ENCODE results near the gene RIN3.

The RIN3 gene

DNA sequence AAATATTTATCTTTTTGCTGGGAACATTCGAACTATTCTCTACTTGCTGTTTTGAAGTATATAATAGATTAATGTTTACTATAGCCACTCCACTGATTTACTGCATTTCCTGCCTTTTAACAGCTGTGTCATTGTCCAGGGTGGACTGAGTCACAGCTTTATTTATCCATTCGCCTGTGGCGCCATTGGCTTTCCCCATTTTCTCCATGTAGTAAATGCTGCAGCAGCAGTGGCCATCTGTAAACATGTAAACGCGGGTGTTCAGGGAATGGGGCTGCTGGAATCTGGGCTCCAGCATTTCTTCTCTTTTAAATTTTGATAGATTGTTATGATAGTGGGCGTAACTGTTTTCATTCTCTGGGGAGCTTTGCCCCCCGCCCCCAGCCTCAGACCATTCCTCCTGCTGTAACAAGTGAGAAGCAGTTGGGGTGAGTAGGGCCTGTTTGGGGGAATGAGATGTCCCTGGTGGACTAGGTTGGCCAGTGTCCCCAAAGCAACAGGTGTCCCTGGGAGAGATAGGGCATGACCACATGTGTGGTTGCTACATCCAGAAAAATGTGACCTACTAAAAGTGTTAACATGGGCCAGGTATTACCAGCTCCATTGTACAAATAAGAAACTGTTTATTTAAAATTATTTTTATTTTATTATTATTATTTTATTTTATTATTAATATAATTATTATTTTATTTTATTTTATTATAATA, 32.9 kb downstream of the RIN3 start:
- H3K4me2 ChIP-seq (ENCODE audit: low read depth, low read length): no peak overlapping the region
- no peaks in the 10 kb centered on the region for H4K20me1 ChIP-seq (ENCODE audit: insufficient read depth, low read length)
- H3K79me2 ChIP-seq (ENCODE audit: low read length): no peaks in the 10 kb centered on the region
- H3K4me3 ChIP-seq (ENCODE audit: low read length): no peak overlapping the region
- H3K4me1 ChIP-seq (ENCODE audit: low read length): 0 out of 2 replicates have a peak, but pooled peaks cover 5% of the 10 kb centered on the region
- H3K9ac ChIP-seq (ENCODE audit: low read length): no peak overlapping the region
- peaks cover 11% of the 10 kb centered on the region; the same call in 1 of the 2 replicates for H3F3A ChIP-seq (ENCODE audit: insufficient read depth, low read length)
- DNase-seq: no peak
- H3K9me3 ChIP-seq (replicated peaks; ENCODE audit: insufficient read depth, low read length): no peaks in the 10 kb centered on the region
- H3K27ac ChIP-seq (ENCODE audit: low read length): no peak overlapping the region
- H2AFZ ChIP-seq (ENCODE audit: low read length): no peak overlapping the region
- no peaks in the 10 kb centered on the region for H3K27me3 ChIP-seq (replicated peaks; ENCODE audit: insufficient read depth, low read length)
- TF ChIP-seq EZH2phosphoT487 (IDR thresholded peaks at IDR 0.05; ENCODE audit: low read length): no peak
- TF ChIP-seq EZH2 (optimal IDR thresholded peaks at IDR 0.05; ENCODE audit: low read depth, low read length): no peak
- TF ChIP-seq, protein P1, sequence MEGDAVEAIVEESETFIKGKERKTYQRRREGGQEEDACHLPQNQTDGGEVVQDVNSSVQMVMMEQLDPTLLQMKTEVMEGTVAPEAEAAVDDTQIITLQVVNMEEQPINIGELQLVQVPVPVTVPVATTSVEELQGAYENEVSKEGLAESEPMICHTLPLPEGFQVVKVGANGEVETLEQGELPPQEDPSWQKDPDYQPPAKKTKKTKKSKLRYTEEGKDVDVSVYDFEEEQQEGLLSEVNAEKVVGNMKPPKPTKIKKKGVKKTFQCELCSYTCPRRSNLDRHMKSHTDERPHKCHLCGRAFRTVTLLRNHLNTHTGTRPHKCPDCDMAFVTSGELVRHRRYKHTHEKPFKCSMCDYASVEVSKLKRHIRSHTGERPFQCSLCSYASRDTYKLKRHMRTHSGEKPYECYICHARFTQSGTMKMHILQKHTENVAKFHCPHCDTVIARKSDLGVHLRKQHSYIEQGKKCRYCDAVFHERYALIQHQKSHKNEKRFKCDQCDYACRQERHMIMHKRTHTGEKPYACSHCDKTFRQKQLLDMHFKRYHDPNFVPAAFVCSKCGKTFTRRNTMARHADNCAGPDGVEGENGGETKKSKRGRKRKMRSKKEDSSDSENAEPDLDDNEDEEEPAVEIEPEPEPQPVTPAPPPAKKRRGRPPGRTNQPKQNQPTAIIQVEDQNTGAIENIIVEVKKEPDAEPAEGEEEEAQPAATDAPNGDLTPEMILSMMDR (IDR thresholded peaks at IDR 0.05; ENCODE audit: low read length): no peak
- no peaks in the 10 kb centered on the region for H3K9me2 ChIP-seq (replicated peaks; ENCODE audit: insufficient read depth, low read length)
- no peaks in the 10 kb centered on the region for H3K36me3 ChIP-seq (replicated peaks; ENCODE audit: insufficient read depth, low read length)

DNA sequence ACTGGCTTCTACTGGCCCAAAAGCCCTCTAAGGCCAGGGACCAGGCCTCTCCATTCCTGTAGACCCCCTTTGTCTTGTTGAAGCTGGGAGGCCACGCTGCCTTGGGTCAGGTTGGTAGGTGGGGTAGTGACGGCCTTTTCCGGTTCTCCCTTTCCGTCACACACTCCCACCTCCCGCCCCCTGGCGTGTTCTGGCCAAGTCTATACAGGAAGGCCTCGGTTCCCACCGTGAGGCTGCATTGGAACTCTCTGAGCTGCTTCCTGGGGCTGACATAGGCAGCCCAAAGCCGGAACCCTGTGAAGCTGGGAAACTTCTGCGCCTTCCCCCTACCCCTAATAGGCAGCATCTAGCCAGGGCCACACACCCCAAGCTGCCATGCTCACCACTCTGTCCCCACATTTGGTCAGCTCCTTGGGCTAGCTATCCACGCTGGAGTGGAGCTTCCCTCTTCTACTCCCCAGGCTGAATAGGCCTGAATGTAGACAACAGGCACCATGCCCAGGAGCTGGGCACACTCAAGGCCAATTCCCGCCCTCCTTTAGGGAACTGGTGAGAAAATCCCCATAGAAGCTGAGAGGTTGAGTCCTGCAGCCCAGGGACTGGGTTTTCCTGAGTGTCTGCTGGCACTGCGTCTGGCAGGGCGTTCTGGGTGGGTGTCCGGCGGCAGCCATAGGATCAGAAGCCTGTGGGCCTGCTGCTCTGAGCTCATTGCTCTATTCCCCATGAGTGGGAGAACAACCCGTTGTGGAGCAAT, 35.7 kb downstream of the RIN3 start:
- no peak for TF ChIP-seq EZH2 (optimal IDR thresholded peaks at IDR 0.05; ENCODE audit: low read depth, low read length)
- TF ChIP-seq, protein P1 (IDR thresholded peaks at IDR 0.05; ENCODE audit: low read length): no peak
- TF ChIP-seq EZH2phosphoT487 (IDR thresholded peaks at IDR 0.05; ENCODE audit: low read length): no peak
- DNase-seq: no peak
- no peaks in the 10 kb centered on the region for H3K9me3 ChIP-seq (replicated peaks; ENCODE audit: insufficient read depth, low read length)
- H4K20me1 ChIP-seq (ENCODE audit: insufficient read depth, low read length): no peaks in the 10 kb centered on the region
- H3K36me3 ChIP-seq (replicated peaks; ENCODE audit: insufficient read depth, low read length): no peaks in the 10 kb centered on the region
- H3K27ac ChIP-seq (ENCODE audit: low read length): no peak overlapping the region
- H3K79me2 ChIP-seq (ENCODE audit: low read length): no peaks in the 10 kb centered on the region
- no peak overlapping the region for H3K4me2 ChIP-seq (ENCODE audit: low read depth, low read length)
- H2AFZ ChIP-seq (ENCODE audit: low read length): no peak overlapping the region
- no peak overlapping the region for H3K9ac ChIP-seq (ENCODE audit: low read length)
- peaks cover 16% of the 10 kb centered on the region; the same call in 1 of the 2 replicates for H3F3A ChIP-seq (ENCODE audit: insufficient read depth, low read length)
- no peaks in the 10 kb centered on the region for H3K9me2 ChIP-seq (replicated peaks; ENCODE audit: insufficient read depth, low read length)
- peaks cover 16% of the 10 kb centered on the region for H3K4me1 ChIP-seq (ENCODE audit: low read length)
- no peaks in the 10 kb centered on the region for H3K27me3 ChIP-seq (replicated peaks; ENCODE audit: insufficient read depth, low read length)
- no peak overlapping the region for H3K4me3 ChIP-seq (ENCODE audit: low read length)

DNA sequence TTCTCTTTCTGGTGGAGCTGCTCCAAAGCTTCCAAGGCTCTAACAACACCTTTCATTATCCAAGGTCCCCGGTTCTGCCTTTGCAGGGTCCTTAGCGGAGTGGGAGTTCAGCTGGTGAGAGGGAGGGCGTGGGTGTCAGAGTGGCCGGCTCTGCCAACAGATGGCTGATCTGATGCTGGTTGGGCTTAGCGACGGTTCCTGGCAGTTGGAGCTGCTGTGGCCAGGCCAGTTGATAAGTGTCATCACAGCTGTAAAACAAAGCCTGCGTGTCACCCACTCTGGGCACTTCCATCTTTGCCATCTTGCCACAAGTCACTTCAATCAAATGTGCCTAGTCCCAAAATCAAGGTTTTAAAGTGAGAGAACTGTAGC, 36.3 kb downstream of the RIN3 start:
- Histone ChIP-seq H3K9ac (ENCODE audit: low read length) (no peak overlapping the region), H3K9me3 (replicated peaks; ENCODE audit: insufficient read depth, low read length) (no peaks in the 10 kb centered on the region), H3K9me2 (replicated peaks; ENCODE audit: insufficient read depth, low read length) (no peaks in the 10 kb centered on the region), H3K27me3 (replicated peaks; ENCODE audit: insufficient read depth, low read length) (no peaks in the 10 kb centered on the region), H4K20me1 (ENCODE audit: insufficient read depth, low read length) (no peaks in the 10 kb centered on the region), H3F3A (ENCODE audit: insufficient read depth, low read length) (peaks cover 16% of the 10 kb centered on the region; the same call in 1 of the 2 replicates), H3K79me2 (ENCODE audit: low read length) (no peaks in the 10 kb centered on the region), H2AFZ (ENCODE audit: low read length) (no peak overlapping the region), H3K4me2 (ENCODE audit: low read depth, low read length) (no peak overlapping the region), H3K4me3 (ENCODE audit: low read length) (no peak overlapping the region), H3K4me1 (ENCODE audit: low read length) (peaks cover 16% of the 10 kb centered on the region), H3K36me3 (replicated peaks; ENCODE audit: insufficient read depth, low read length) (no peaks in the 10 kb centered on the region), H3K27ac (ENCODE audit: low read length) (no peak overlapping the region)
- TF ChIP-seq EZH2 (optimal IDR thresholded peaks at IDR 0.05; ENCODE audit: low read depth, low read length) (no peak), EZH2phosphoT487 (IDR thresholded peaks at IDR 0.05; ENCODE audit: low read length) (no peak)
- TF ChIP-seq, protein P1 (IDR thresholded peaks at IDR 0.05; ENCODE audit: low read length): no peak
- DNase-seq: no peak
